ENCODE data around the gene WDR4. TPM values are rescaled to one million over a fixed set of nuclear protein-coding genes. Genes with fewer than 3 reads are reported as not detected.

Gene WDR4
- total RNA-seq, 1 donor from 2014 or later = 21.7 TPM

- Mint-ChIP-seq H3K36me3 (peaks cover 29% of the 10 kb centered on the region), H3K4me1 (no peaks in the 10 kb centered on the region), H3K9me3 (no peaks in the 10 kb centered on the region), H3K27ac (no peak overlapping the region), H3K27me3 (ENCODE audit: low read depth) (no peaks in the 10 kb centered on the region), H3K4me3 (no peak overlapping the region)
- peak; percentile 13 for TF ChIP-seq CTCF (IDR thresholded peaks at IDR 0.05; ENCODE audit: unreplicated experiment)
- DNase-seq (ENCODE audit: low spot score in 2 of 2, unreplicated experiment in 2 of 2) = no peak
These were observed 16.4 kb downstream of the WDR4 start for GRCh38 chr21:42862774-42863503.

GRCh38 chr21:42861848-42862400 is 17.4 kb downstream of the WDR4 start:
- Mint-ChIP-seq H3K4me1 (no peaks in the 10 kb centered on the region), H3K4me3 (no peak overlapping the region), H3K9me3 (no peaks in the 10 kb centered on the region), H3K36me3 (peaks cover 32% of the 10 kb centered on the region), H3K27me3 (ENCODE audit: low read depth) (no peaks in the 10 kb centered on the region), H3K27ac (no peak overlapping the region)
- no peak for DNase-seq (ENCODE audit: low spot score in 2 of 2, unreplicated experiment in 2 of 2)
- no peak for TF ChIP-seq CTCF (IDR thresholded peaks at IDR 0.05; ENCODE audit: unreplicated experiment)

GRCh38 chr21:42861311-42861847 is 18.0 kb downstream of the WDR4 start:
- no peak for DNase-seq (ENCODE audit: low spot score in 2 of 2, unreplicated experiment in 2 of 2)
- Mint-ChIP-seq H3K27me3 (ENCODE audit: low read depth) (no peaks in the 10 kb centered on the region), H3K9me3 (no peaks in the 10 kb centered on the region), H3K4me3 (no peak overlapping the region), H3K4me1 (no peaks in the 10 kb centered on the region), H3K27ac (no peak overlapping the region), H3K36me3 (peaks cover 31% of the 10 kb centered on the region)
- no peak for TF ChIP-seq CTCF (IDR thresholded peaks at IDR 0.05; ENCODE audit: unreplicated experiment)

- Mint-ChIP-seq H3K4me1 (no peaks in the 10 kb centered on the region), H3K9me3 (no peaks in the 10 kb centered on the region), H3K4me3 (no peak overlapping the region), H3K27me3 (ENCODE audit: low read depth) (no peaks in the 10 kb centered on the region), H3K27ac (no peak overlapping the region), H3K36me3 (peaks cover 34% of the 10 kb centered on the region)
- no peak for TF ChIP-seq CTCF (IDR thresholded peaks at IDR 0.05; ENCODE audit: unreplicated experiment)
- no peak for DNase-seq (ENCODE audit: low spot score in 2 of 2, unreplicated experiment in 2 of 2)
These were observed 19.0 kb downstream of the WDR4 start for GRCh38 chr21:42860345-42860744.

- H3K27me3 Mint-ChIP-seq (ENCODE audit: low read depth) = no peaks in the 10 kb centered on the region
- H3K9me3 Mint-ChIP-seq = no peaks in the 10 kb centered on the region
- no peak for TF ChIP-seq CTCF (IDR thresholded peaks at IDR 0.05; ENCODE audit: unreplicated experiment)
- peaks cover 34% of the 10 kb centered on the region for H3K36me3 Mint-ChIP-seq
- DNase-seq (ENCODE audit: low spot score in 2 of 2, unreplicated experiment in 2 of 2) = no peak
- H3K4me3 Mint-ChIP-seq = no peak overlapping the region
- no peaks in the 10 kb centered on the region for H3K4me1 Mint-ChIP-seq
- H3K27ac Mint-ChIP-seq = no peak overlapping the region
These were observed 19.5 kb downstream of the WDR4 start for GRCh38 chr21:42859891-42860230.
